Left ventricle myocardium superior (tissue), 1 donor: ENCODE results near the gene STX1A. TPM values are rescaled to one million over a fixed set of nuclear protein-coding genes. Genes with fewer than 3 reads are reported as not detected.
A peak's percentile ranks its signal among the peaks of the same experiment; 100 is the strongest.
"Not testable (repeated sequence)": the region's sequence is repeated elsewhere in the genome, so short reads cannot be mapped to it uniquely, and the experiment has no call there.

ENCODE experiments used
- ATAC-seq: fragments of 200-7000 bp; cut with Tn5 transposase; one replicate; pipeline ENCODE4 v1.9.1; 2020; ENCODE audit warnings: mild to moderate bottlenecking, moderate library complexity
- DNase-seq: peaks from one replicate; pipeline ENCODE4 v3.0.0-alpha.2; 2020
- intact Hi-C: fragments of 100-400 bp; cut with micrococcal nuclease; formaldehyde crosslinking; loops from one replicate; pipeline ENCODE4 v1.11.0; 2022
- microRNA-seq: library from miRNA; unstranded; fragments of <30 nt; microRNA quantifications from one replicate; pipeline ENCODE4 v1.2.0, GENCODE V29; 2020; ENCODE audit warnings: borderline number of aligned reads
- total RNA-seq: library from RNA; stranded (reverse); fragmentation: NEBNext Ultra II Directional; extraction: Animal tissue kit (Norgen Biotek cat#: 25700); gene quantifications from one replicate; pipeline ENCODE4 v1.2.1, GENCODE V29; 2021
- donor health status: DM: no; HTN: yes; CAD: no; lungs with severe emphysema.

STX1A gene
- total RNA-seq, 1 donor from 2014 or later = 3.0 TPM

GRCh38 chr7:73668103-73668885, 51.2 kb downstream of the STX1A start:
- no peak for ATAC-seq

DNA sequence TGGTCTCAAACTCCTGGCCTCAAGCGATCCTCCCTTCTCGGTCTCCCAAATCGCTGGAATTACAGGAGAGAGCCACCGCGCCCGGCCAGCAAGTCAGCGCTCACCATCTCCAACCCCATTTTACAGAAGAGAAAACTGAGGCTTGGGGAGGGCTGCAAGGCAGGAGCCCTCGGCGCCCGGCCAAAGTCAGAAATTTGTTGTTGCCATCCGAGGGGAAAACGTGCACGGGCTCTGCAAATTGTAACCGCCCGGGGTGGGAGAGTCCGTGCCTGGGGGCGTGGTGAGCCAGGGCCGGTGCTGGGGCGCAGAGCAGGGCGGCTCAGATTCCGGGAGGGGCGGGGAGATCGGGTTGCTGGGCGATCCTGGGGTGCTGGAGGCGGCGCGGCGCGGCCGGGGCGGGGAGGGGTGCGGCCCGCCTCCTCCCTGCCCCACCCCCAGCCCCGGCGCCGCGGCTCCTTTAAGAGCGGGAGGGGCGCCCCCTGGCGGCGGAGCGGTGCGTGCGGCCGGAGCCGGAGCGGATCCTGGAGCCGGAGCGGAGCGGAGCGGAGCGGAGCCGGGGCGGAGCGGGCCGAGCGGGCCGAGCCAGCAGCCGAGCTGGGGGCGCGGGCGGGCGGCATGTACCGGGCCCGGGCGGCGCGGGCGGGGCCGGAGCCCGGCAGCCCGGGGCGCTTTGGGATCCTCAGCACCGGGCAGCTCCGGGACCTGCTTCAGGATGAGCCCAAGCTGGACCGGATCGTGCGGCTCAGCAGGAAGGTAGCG, 51.9 kb downstream of the STX1A start, which contains the start of gene VPS37D:
VPS37D (plus strand) TSS at position 488 of the 759 bp plus-strand sequence; CDS start at position 616, 128 bp downstream.
- intact Hi-C loops = loop anchor here (10.0 kb wide), 1 partner anchor 63 kb away; no protein-coding TSS in a partner anchor
- DNase-seq (peak; percentile 97), ATAC-seq (peak; percentile 97)

More at GRCh38 chr7:73668103-73668885, 51.2 kb downstream of the STX1A start:
- intact Hi-C loops = loop anchor here (10.0 kb wide), 1 partner anchor 63 kb away; no protein-coding TSS in a partner anchor
- DNase-seq = no peak

GRCh38 chr7:73663033-73663432, 56.4 kb downstream of the STX1A start:
- DNase-seq (no peak), ATAC-seq (no peak)
- intact Hi-C loops = loop anchor here (10.0 kb wide), 1 partner anchor 58 kb away; no protein-coding TSS in a partner anchor

GRCh38 chr7:73660594-73660993, 58.9 kb downstream of the STX1A start:
- intact Hi-C loops = loop anchor here (10.0 kb wide), 1 partner anchor 56 kb away; no protein-coding TSS in a partner anchor
- not testable (repeated sequence) for ATAC-seq

GRCh38 chr7:73659983-73660382, 59.5 kb downstream of the STX1A start:
- intact Hi-C loops = loop anchor here (10.0 kb wide), 1 partner anchor 55 kb away; no protein-coding TSS in a partner anchor
- DNase-seq = no peak
- no peak for ATAC-seq

More at GRCh38 chr7:73660594-73660993, 58.9 kb downstream of the STX1A start:
- not testable (repeated sequence) for DNase-seq

DNA sequence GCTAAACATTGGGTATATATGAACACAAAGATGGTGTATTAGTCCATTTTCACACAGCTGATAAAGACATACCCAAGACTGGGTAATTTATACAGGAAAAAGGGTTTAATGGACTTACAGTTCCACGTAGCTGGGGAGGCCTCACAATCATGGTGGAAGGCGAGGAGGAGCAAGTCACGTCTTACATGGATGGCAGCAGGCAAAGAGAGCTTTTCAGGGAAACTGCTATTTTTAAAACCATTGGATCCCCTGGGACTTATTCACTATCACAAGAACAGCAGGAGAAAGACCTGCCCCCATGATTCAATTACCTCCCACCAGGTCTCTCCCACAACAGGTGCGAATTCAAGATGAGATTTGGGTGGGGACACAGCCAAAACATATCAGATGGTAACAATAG, 64.2 kb downstream of the STX1A start:
- DNase-seq, intact Hi-C loops, ATAC-seq: not testable (repeated sequence)

- intact Hi-C loops = no loop called here
Observed at GRCh38 chr7:73652541-73652949, 66.9 kb downstream of the STX1A start.

DNA sequence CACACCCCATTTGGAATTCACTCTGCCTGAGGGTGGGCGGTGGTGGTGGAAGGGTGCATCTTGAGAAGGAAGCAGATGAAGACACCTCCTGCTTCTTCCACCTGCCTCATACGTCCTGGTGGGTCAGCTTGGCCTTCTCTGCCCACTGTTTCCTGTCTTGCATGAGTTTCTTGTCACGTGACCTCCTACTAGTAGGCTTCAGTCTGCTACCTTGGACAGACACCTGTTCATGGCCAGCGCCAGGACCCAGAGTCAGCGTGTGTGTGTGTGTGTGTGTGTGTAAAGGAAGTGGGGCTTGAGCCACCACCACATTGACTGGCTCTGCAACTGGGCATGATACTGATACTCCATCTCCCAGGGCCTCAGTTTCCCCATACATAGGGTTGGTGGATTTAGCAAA, 68.9 kb downstream of the STX1A start:
- ATAC-seq = no peak
- no peak for DNase-seq
- intact Hi-C loops = no loop called here

More at GRCh38 chr7:73652541-73652949, 66.9 kb downstream of the STX1A start:
- DNase-seq (no peak), ATAC-seq (no peak)

- ATAC-seq = no peak
Observed at GRCh38 chr7:73649576-73649975, 69.9 kb downstream of the STX1A start.

More at GRCh38 chr7:73649576-73649975, 69.9 kb downstream of the STX1A start:
- no peak for DNase-seq
- intact Hi-C loops = no loop called here

Small RNAs within 50 kb of the gene (microRNA-seq; reads per million reads assigned to microRNA genes)
- not detected for gene MIR4284

Other genes starting within 250 kb of the STX1A start
- 44.6 TPM for gene BAZ1B, start 197.4 kb downstream of the STX1A start, total RNA-seq
- 80.7 TPM for gene BCL7B, start 162.0 kb downstream of the STX1A start, total RNA-seq
- gene TBL2, start 141.1 kb downstream of the STX1A start, total RNA-seq = 7.8 TPM
- gene MLXIPL, start 95.1 kb downstream of the STX1A start, total RNA-seq = 9.6 TPM
- 3.3 TPM for gene VPS37D, start 51.8 kb downstream of the STX1A start, total RNA-seq
- gene DNAJC30, start 36.2 kb downstream of the STX1A start, total RNA-seq = 13.2 TPM
- gene BUD23, start 36.1 kb downstream of the STX1A start, total RNA-seq = 79.8 TPM
- 24.0 TPM for gene ABHD11, start 19.1 kb upstream of the STX1A start, total RNA-seq
- not detected for gene CLDN3, start 50.6 kb upstream of the STX1A start, total RNA-seq
- gene CLDN4, start 111.3 kb upstream of the STX1A start, total RNA-seq = not detected
- 0.27 TPM for gene METTL27, start 122.8 kb upstream of the STX1A start, total RNA-seq
- not detected for gene TMEM270, start 141.5 kb upstream of the STX1A start, total RNA-seq